Measurements from ENCODE around the gene APOBEC3G. TPM values are rescaled to one million over a fixed set of nuclear protein-coding genes. Genes with fewer than 3 reads are reported as not detected.
"Not testable (repeated sequence)": the region's sequence is repeated elsewhere in the genome, so short reads cannot be mapped to it uniquely, and the experiment has no call there.

The APOBEC3G gene
- total RNA-seq, result 10 to 100 TPM in 2 of 3 donors, 1 to 10 TPM in 1; 7.2 to 14.1 (median 13.3) TPM

- Histone ChIP-seq H3K27ac (peak within 1 kb of the TSS; percentile 75 to 79), H3K4me3 (peak within 1 kb of the TSS; percentile 44 to 71 (median 55))
- H3K4me1 ChIP-seq, H3K27me3 ChIP-seq, H3K36me3 ChIP-seq, H3K9me3 ChIP-seq: not testable (repeated sequence)
- intact Hi-C loops (cut with DNase I; ENCODE audit: low total_unique reads), result loop anchor here (2.0 kb wide), 1 partner anchor 68 kb away; no protein-coding TSS in a partner anchor
- peak in 1 of 2 donors; percentile 30 for DNase-seq (ENCODE audit: low spot score in 2 of 2)
Observed at GRCh38 chr22:39077026-39077840, at the start of gene APOBEC3G. Gene APOBEC3G, plus strand, starts transcription at chr22:39077275. Its CDS starts 87 bp downstream, at chr22:39077362.

GRCh38 chr22:39027717-39028116, 49.4 kb upstream of the APOBEC3G start:
- Histone ChIP-seq H3K27me3 (no peaks in the 10 kb centered on the region), H3K27ac (no peak overlapping the region), H3K4me3 (no peak overlapping the region), H3K9me3 (no peaks in the 10 kb centered on the region), H3K36me3 (no peaks in the 10 kb centered on the region), H3K4me1 (no peaks in the 10 kb centered on the region)
- no peak for DNase-seq (ENCODE audit: low spot score in 2 of 2)
- intact Hi-C loops (cut with DNase I; ENCODE audit: low total_unique reads), result no loop called here
- no peak for TF ChIP-seq CTCF (IDR thresholded peaks at IDR 0.05)
- no peak for TF ChIP-seq POLR2A (IDR thresholded peaks at IDR 0.05)
- TF ChIP-seq POLR2AphosphoS5 (IDR thresholded peaks at IDR 0.05), result no peak

- Histone ChIP-seq H3K4me1 (no peaks in the 10 kb centered on the region), H3K4me3 (no peak overlapping the region), H3K27ac (no peak overlapping the region), H3K27me3 (no peaks in the 10 kb centered on the region), H3K36me3 (no peaks in the 10 kb centered on the region), H3K9me3 (no peaks in the 10 kb centered on the region)
- no peak for TF ChIP-seq CTCF (IDR thresholded peaks at IDR 0.05)
- no peak for TF ChIP-seq POLR2A (IDR thresholded peaks at IDR 0.05)
- TF ChIP-seq POLR2AphosphoS5 (IDR thresholded peaks at IDR 0.05), result no peak
- intact Hi-C loops (cut with DNase I; ENCODE audit: low total_unique reads), result no loop called here
- no peak for DNase-seq (ENCODE audit: low spot score in 2 of 2)
Observed at GRCh38 chr22:39028281-39028680, 48.8 kb upstream of the APOBEC3G start.

- intact Hi-C loops (cut with DNase I; ENCODE audit: low total_unique reads), result no loop called here
- no peak overlapping the region for H3K27ac ChIP-seq
- H3K36me3 ChIP-seq, result no peaks in the 10 kb centered on the region
- H3K4me1 ChIP-seq, result no peaks in the 10 kb centered on the region
- H3K4me3 ChIP-seq, result no peak overlapping the region
- no peak for TF ChIP-seq CTCF (IDR thresholded peaks at IDR 0.05)
- no peak for TF ChIP-seq POLR2AphosphoS5 (IDR thresholded peaks at IDR 0.05)
- no peak for TF ChIP-seq POLR2A (IDR thresholded peaks at IDR 0.05)
- DNase-seq (ENCODE audit: low spot score in 2 of 2), result no peak
- H3K9me3 ChIP-seq, result no peaks in the 10 kb centered on the region
- no peaks in the 10 kb centered on the region for H3K27me3 ChIP-seq
Observed at GRCh38 chr22:39029227-39029626, 47.8 kb upstream of the APOBEC3G start.

GRCh38 chr22:39030705-39031104, 46.4 kb upstream of the APOBEC3G start:
- no peak for TF ChIP-seq POLR2A (IDR thresholded peaks at IDR 0.05)
- TF ChIP-seq POLR2AphosphoS5 (IDR thresholded peaks at IDR 0.05), result no peak
- TF ChIP-seq CTCF (IDR thresholded peaks at IDR 0.05), result no peak
- H3K36me3 ChIP-seq, result no peaks in the 10 kb centered on the region
- H3K27ac ChIP-seq, result no peak overlapping the region
- no peaks in the 10 kb centered on the region for H3K9me3 ChIP-seq
- no peaks in the 10 kb centered on the region for H3K27me3 ChIP-seq
- intact Hi-C loops (cut with DNase I; ENCODE audit: low total_unique reads), result no loop called here
- H3K4me1 ChIP-seq, result no peaks in the 10 kb centered on the region
- no peak overlapping the region for H3K4me3 ChIP-seq
- DNase-seq (ENCODE audit: low spot score in 2 of 2), result no peak

GRCh38 chr22:39031434-39032295, 45.4 kb upstream of the APOBEC3G start:
- H3K27ac ChIP-seq; H3K36me3 ChIP-seq; H3K4me1 ChIP-seq; H3K27me3 ChIP-seq; intact Hi-C loops (cut with DNase I; ENCODE audit: low total_unique reads); H3K9me3 ChIP-seq; DNase-seq (ENCODE audit: low spot score in 2 of 2); H3K4me3 ChIP-seq: not testable (repeated sequence)

GRCh38 chr22:39037071-39037470, 40.0 kb upstream of the APOBEC3G start:
- H3K4me1 ChIP-seq; intact Hi-C loops (cut with DNase I; ENCODE audit: low total_unique reads); H3K27me3 ChIP-seq; H3K4me3 ChIP-seq; DNase-seq (ENCODE audit: low spot score in 2 of 2); H3K9me3 ChIP-seq; H3K27ac ChIP-seq; H3K36me3 ChIP-seq: not testable (repeated sequence)

All from breast epithelium (tissue), 4 donors.